Measurements from ENCODE around the gene SERPINE3.

DNA sequence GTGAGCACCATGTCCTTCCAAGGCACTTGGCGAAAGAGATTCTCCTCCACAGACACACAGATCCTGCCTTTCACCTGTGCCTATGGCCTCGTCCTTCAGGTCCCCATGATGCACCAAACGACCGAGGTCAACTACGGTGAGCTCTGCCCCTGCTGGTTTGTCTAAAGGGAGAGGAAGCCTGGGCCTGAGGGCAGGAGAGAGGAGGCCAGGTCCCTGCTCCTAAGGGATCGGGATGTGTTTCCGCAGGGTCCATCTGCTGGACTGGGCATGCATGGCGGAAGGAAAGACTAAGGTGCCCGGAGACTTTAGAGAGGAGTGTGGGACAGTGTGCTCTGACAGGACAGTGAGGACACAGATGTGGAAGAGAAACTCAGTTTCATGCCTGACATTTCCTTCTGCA, 7.6 kb downstream of the SERPINE3 start:
- TF ChIP-seq, protein P1, sequence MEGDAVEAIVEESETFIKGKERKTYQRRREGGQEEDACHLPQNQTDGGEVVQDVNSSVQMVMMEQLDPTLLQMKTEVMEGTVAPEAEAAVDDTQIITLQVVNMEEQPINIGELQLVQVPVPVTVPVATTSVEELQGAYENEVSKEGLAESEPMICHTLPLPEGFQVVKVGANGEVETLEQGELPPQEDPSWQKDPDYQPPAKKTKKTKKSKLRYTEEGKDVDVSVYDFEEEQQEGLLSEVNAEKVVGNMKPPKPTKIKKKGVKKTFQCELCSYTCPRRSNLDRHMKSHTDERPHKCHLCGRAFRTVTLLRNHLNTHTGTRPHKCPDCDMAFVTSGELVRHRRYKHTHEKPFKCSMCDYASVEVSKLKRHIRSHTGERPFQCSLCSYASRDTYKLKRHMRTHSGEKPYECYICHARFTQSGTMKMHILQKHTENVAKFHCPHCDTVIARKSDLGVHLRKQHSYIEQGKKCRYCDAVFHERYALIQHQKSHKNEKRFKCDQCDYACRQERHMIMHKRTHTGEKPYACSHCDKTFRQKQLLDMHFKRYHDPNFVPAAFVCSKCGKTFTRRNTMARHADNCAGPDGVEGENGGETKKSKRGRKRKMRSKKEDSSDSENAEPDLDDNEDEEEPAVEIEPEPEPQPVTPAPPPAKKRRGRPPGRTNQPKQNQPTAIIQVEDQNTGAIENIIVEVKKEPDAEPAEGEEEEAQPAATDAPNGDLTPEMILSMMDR (IDR thresholded peaks at IDR 0.05) = no peak
- TF ChIP-seq POLR2A (IDR thresholded peaks at IDR 0.05) = no peak

All from prostate gland (tissue), 2 donors.